GM12878 (cell line): ENCODE results near the gene ZNF160. TPM values are rescaled to one million over a fixed set of nuclear protein-coding genes. Genes with fewer than 3 reads are reported as not detected.
"Not testable (repeated sequence)": the region's sequence is repeated elsewhere in the genome, so short reads cannot be mapped to it uniquely, and the experiment has no call there.

Source experiments
- ATAC-seq: fragments of 200-7000 bp; cut with Tn5 transposase; 3 replicates; pipeline ENCODE4 v1.9.1; 2020; ENCODE audit warnings: mild to moderate bottlenecking, moderate library complexity
- BruUV-seq: library from RNA; stranded (reverse); fragments of 400-500 nt; replicated peaks from 2 replicates; lab custom pipeline; 2021; lab: Mats Ljungman, UMichigan
- CTCF ChIA-PET: fragments of 300-600 bp; sonication (Branson Sonifier 250); formaldehyde crosslinking; extraction: SDS; loops from one replicate; lab custom pipeline; 2021; ENCODE audit warnings: inconsistent platforms; lab: Yijun Ruan, JAX
- POLR2A ChIA-PET: fragments of 350-600 bp; formaldehyde crosslinking; extraction: SDS; loops from one replicate; lab custom pipeline; 2021; ENCODE audit warnings: inconsistent platforms; lab: Charles Lee
- RAD21 ChIA-PET: fragments of 300-600 bp; sonication (Branson Sonifier 250); formaldehyde crosslinking; loops from one replicate; lab custom pipeline; 2023; ENCODE audit warnings: antibody characterized with exemption; ENCODE audit not compliant: unreplicated experiment; lab: Charles Lee
- SMC1A ChIA-PET: fragments of 300-600 bp; sonication (Branson Sonifier 250); formaldehyde crosslinking; loops from one replicate; lab custom pipeline; 2023; ENCODE audit not compliant: unreplicated experiment, uncharacterized antibody; lab: Charles Lee
- DNase-seq: peaks from one replicate; pipeline ENCODE4 v3.0.0-alpha.2; 2011; ENCODE audit warnings: low read depth, low spot score
- FAIRE-seq: peaks from 3 replicates; lab custom pipeline; 2011; peaks lifted over from hg19 to GRCh38; lab: Jason Lieb, UNC
- H2AFZ ChIP-seq: 2 replicates; pipeline ENCODE4 v1.6.0; 2011; ENCODE audit warnings: low read depth, low read length, control low read depth; ENCODE audit not compliant: control insufficient read depth
- H3K27ac ChIP-seq: 2 replicates; pipeline ENCODE4 v1.5.1; 2011; ENCODE audit warnings: control low read depth; ENCODE audit not compliant: control insufficient read depth, insufficient read depth
- H3K27me3 ChIP-seq, 2 experiments: replicated peaks in 1 of 2; 2 replicates each; pipeline versions ENCODE4 v1.6.0 to v1.6.1; 2011; ENCODE audit warnings: low read length in 1 of 2; ENCODE audit not compliant: control insufficient read depth in 2 of 2, insufficient read depth in 2 of 2
- H3K36me3 ChIP-seq, 2 experiments: 2 replicates each; pipeline ENCODE4 v1.5.1; 2011; ENCODE audit warnings: low read length in 1 of 2; ENCODE audit not compliant: control insufficient read depth in 2 of 2, insufficient read depth in 2 of 2
- H3K4me1 ChIP-seq: 2 replicates; pipeline ENCODE4 v1.6.1; 2011; ENCODE audit warnings: mild to moderate bottlenecking, low read length, moderate library complexity, mixed read lengths; ENCODE audit not compliant: control insufficient read depth, insufficient read depth
- H3K4me2 ChIP-seq: 2 replicates; pipeline ENCODE4 v1.6.0; 2011; ENCODE audit warnings: control low read depth; ENCODE audit not compliant: control insufficient read depth, insufficient read depth
- H3K4me3 ChIP-seq: fragments of 200-600 bp; sonication (generic); 2 replicates; pipeline ENCODE4 v1.5.1; 2016
- H3K79me2 ChIP-seq: 2 replicates; pipeline ENCODE4 v1.6.0; 2011; ENCODE audit warnings: low read length; ENCODE audit not compliant: control insufficient read depth, insufficient read depth
- H3K9ac ChIP-seq: 2 replicates; pipeline ENCODE4 v1.8.0; 2011; ENCODE audit warnings: low read length, control low read depth, mixed read lengths; ENCODE audit not compliant: control insufficient read depth, insufficient read depth
- H3K9me3 ChIP-seq: replicated peaks from 3 replicates; pipeline ENCODE4 v1.5.1; 2011; ENCODE audit warnings: mild to moderate bottlenecking, low read length; ENCODE audit not compliant: control insufficient read depth, insufficient read depth
- H4K20me1 ChIP-seq: 2 replicates; pipeline ENCODE4 v1.6.0; 2011; ENCODE audit not compliant: control insufficient read depth, insufficient read depth
- FOXM1 ChIP-seq: IDR thresholded peaks from 2 replicates; pipeline ENCODE4 v1.6.1; 2012; ENCODE audit warnings: low read depth, mild to moderate bottlenecking, inconsistent platforms, low read length, moderate library complexity
- RAD21 ChIP-seq: IDR thresholded peaks from 2 replicates; pipeline ENCODE4 v1.6.1; 2011; ENCODE audit warnings: mild to moderate bottlenecking, low read depth, low read length, moderate library complexity; ENCODE audit not compliant: insufficient read depth
- SMARCA5 ChIP-seq: fragments of 450-650 bp; IDR thresholded peaks from 2 replicates; pipeline ENCODE4 v1.6.1; 2017; ENCODE audit warnings: mild to moderate bottlenecking
- WGBS: methylation state at CpG from one replicate; pipeline ENCODE4 v1.1.6; 2016; ENCODE audit warnings: low lambda C conversion rate; ENCODE audit not compliant: insufficient replicate concordance, insufficient coverage; ENCODE audit errors: missing lambda C conversion rate; 5-methylcytosine and 5-hydroxymethylcytosine counted together
- in situ Hi-C: fragments of 300-500 bp; cut with MboI; formaldehyde crosslinking; loops from 9 replicates; pipeline ENCODE4 v1.14.3; 2018; ENCODE audit warnings: mixed read lengths
- intact Hi-C: fragments of 100-400 bp; cut with micrococcal nuclease; formaldehyde crosslinking; loops from one replicate; pipeline ENCODE4 v1.14.2; 2022; ENCODE audit not compliant: unreplicated experiment
- polyA plus RNA-seq, 11 experiments: library from polyadenylated mRNA; depleted of rRNA in 4 of 11; unstranded in 6 of 11; stranded (reverse) in 5 of 11; fragments of >200 nt; fragmentation: Nextera tagmentation in 4 of 11; fragmentation: Illumina TruSeq in 1 of 11; extraction: Ambion mirVana in 4 of 11; extraction: Trizol in 1 of 11; gene quantifications; 1 replicate in 1 of 11; 2 replicates in 10 of 11; pipeline versions ENCODE4 v1.2.1 to v1.2.3, GENCODE V29; 2011 to 2016; ENCODE audit warnings: inconsistent platforms in 2 of 11, missing spikeins in 2 of 11, low read depth in 1 of 11
- total RNA-seq, 4 experiments: library from RNA; depleted of rRNA in 3 of 4; stranded (reverse); fragments of >200 nt in 3 of 4; fragmentation: Illumina TruSeq in 1 of 4; extraction: Trizol in 1 of 4; gene quantifications; 2 replicates each; pipeline versions ENCODE4 v1.2.1 to v1.2.3, GENCODE V29; 2013 to 2021

ZNF160 gene
- total and polyA plus RNA-seq, 10 of the 15 experiments (the other 5 are each of a cell fraction or from before 2014, with no cell fraction given): 2.8 to 18.6 (median 12.1) TPM

- SMC1A ChIA-PET, BruUV-seq: not testable (repeated sequence)
- 62% methylated on average over 6 of the region's 7 CpGs for WGBS
Observed at GRCh38 chr19:53028306-53028705, 74.9 kb downstream of the ZNF160 start.

DNA sequence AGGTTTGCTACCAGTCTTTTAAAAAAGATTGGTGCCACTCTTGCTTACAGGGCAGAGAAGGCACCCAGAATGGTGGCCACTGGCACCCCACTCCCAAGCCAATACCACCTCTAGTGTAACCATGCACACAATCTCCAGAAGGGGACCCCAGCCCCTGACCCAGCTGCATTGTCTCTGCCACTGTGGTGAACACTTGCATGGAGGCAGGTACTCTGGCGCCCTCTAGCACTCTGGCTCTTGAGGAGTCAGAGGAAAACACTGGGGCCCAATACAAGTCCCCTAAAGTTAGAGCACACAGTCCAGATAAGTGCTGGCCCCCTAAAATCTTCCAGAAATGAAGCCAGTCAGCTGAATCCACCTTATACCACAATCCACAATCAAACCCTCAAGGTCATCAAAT lies 83.5 kb downstream of the ZNF160 start:
- Histone ChIP-seq H3K4me1 (no peaks in the 10 kb centered on the region), H3K36me3 (no peaks in the 10 kb centered on the region), H3K27ac (no peak overlapping the region), H3K9ac (no peak overlapping the region), H4K20me1 (no peaks in the 10 kb centered on the region), H3K79me2 (no peaks in the 10 kb centered on the region), H3K9me3 (no peaks in the 10 kb centered on the region; the same call in 2 of the 3 replicates), H3K4me2 (no peak overlapping the region), H3K4me3 (no peak overlapping the region), H3K27me3 (no peaks in the 10 kb centered on the region), H2AFZ (no peak overlapping the region)
- ChIA-PET RAD21 (no interaction called here), CTCF (no interaction called here), POLR2A (no interaction called here), SMC1A (interaction anchor here (0.9 kb wide), 1 partner anchor 10 kb away, joined by 3 read pairs; no protein-coding TSS in a partner anchor)
- ATAC-seq: no peak
- WGBS: 0% methylated on average over 1 of the region's 1 CpG
- intact Hi-C loops (no loop called here), in situ Hi-C loops (no loop called here)
- FAIRE-seq: no peak
- DNase-seq: no peak
- no peak for TF ChIP-seq FOXM1
- no peak for TF ChIP-seq SMARCA5
- 0 out of 2 replicates have a peak, but pooled peaks have one; percentile 15 for TF ChIP-seq RAD21
- BruUV-seq: no TSS peak

More at GRCh38 chr19:53028306-53028705, 74.9 kb downstream of the ZNF160 start:
- H3K4me3 ChIP-seq, FAIRE-seq, H3K9ac ChIP-seq, in situ Hi-C loops, intact Hi-C loops, H3K4me1 ChIP-seq, ATAC-seq, H4K20me1 ChIP-seq, DNase-seq, RAD21 ChIA-PET, H3K36me3 ChIP-seq, H2AFZ ChIP-seq, H3K27me3 ChIP-seq, H3K27ac ChIP-seq, CTCF ChIA-PET, H3K9me3 ChIP-seq, H3K79me2 ChIP-seq, H3K4me2 ChIP-seq: not testable (repeated sequence)
- POLR2A ChIA-PET: interaction anchor here (0.6 kb wide), 1 partner anchor 91 kb away, joined by 3 read pairs; no protein-coding TSS in a partner anchor

Other genes starting within 250 kb of the ZNF160 start
Only the 7 nearest of the 13 such genes appear.
- 6.9 and 9.9 TPM in 2 replicates for gene ZNF816, start 140.5 kb downstream of the ZNF160 start, total RNA-seq (2014; rRNA removed)
- 15.6 and 16.0 TPM in 2 replicates for gene ZNF816, start 140.5 kb downstream of the ZNF160 start, total RNA-seq (2014; rRNA removed; fragmentation: Illumina TruSeq; extraction: Trizol)
- gene ZNF816, start 140.5 kb downstream of the ZNF160 start, total RNA-seq (2021): 7.0 and 8.3 TPM in 2 replicates
- gene ZNF816, start 140.5 kb downstream of the ZNF160 start, polyA plus RNA-seq (2011; rRNA removed): 11.8 and 18.5 TPM in 2 replicates
- 8.0 and 14.9 TPM in 2 replicates for gene ZNF816, start 140.5 kb downstream of the ZNF160 start, polyA plus RNA-seq (2014; fragmentation: Illumina TruSeq; extraction: Trizol)
- gene ZNF816, start 140.5 kb downstream of the ZNF160 start, polyA plus RNA-seq (2014; fragmentation: Nextera tagmentation; extraction: Ambion mirVana): 1 to 10 TPM; 4.4 to 6.6 TPM
- gene ZNF816, start 140.5 kb downstream of the ZNF160 start, polyA plus RNA-seq (2014; rRNA removed): 4.0 and 6.3 TPM in 2 replicates
- 10 to 100 TPM in 1 of 2 experiments, 1 to 10 TPM in 1; 6.7 to 10.0 TPM for gene ZNF816, start 140.5 kb downstream of the ZNF160 start, polyA plus RNA-seq (2016; fragmentation: Nextera tagmentation; extraction: Ambion mirVana)
- not detected in 2 replicates for gene ERVV-1, start 89.5 kb downstream of the ZNF160 start, total RNA-seq (2014; rRNA removed)
- gene ERVV-1, start 89.5 kb downstream of the ZNF160 start, total RNA-seq (2014; rRNA removed; fragmentation: Illumina TruSeq; extraction: Trizol): not detected in 2 replicates
- not detected in 2 replicates for gene ERVV-1, start 89.5 kb downstream of the ZNF160 start, total RNA-seq (2021)
- gene ERVV-1, start 89.5 kb downstream of the ZNF160 start, polyA plus RNA-seq (2011; rRNA removed): 0.05 and 0.07 TPM in 2 replicates
- not detected in 2 replicates for gene ERVV-1, start 89.5 kb downstream of the ZNF160 start, polyA plus RNA-seq (2014; fragmentation: Illumina TruSeq; extraction: Trizol)
- gene ERVV-1, start 89.5 kb downstream of the ZNF160 start, polyA plus RNA-seq (2014; fragmentation: Nextera tagmentation; extraction: Ambion mirVana): not detected
- gene ERVV-1, start 89.5 kb downstream of the ZNF160 start, polyA plus RNA-seq (2014; rRNA removed): not detected in 2 replicates
- gene ERVV-1, start 89.5 kb downstream of the ZNF160 start, polyA plus RNA-seq (2016; fragmentation: Nextera tagmentation; extraction: Ambion mirVana): not detected
- gene ERVV-2, start 58.7 kb downstream of the ZNF160 start, total RNA-seq (2014; rRNA removed): not detected in 2 replicates
- gene ERVV-2, start 58.7 kb downstream of the ZNF160 start, total RNA-seq (2014; rRNA removed; fragmentation: Illumina TruSeq; extraction: Trizol): not detected in 2 replicates
- not detected in 2 replicates for gene ERVV-2, start 58.7 kb downstream of the ZNF160 start, total RNA-seq (2021)
- gene ERVV-2, start 58.7 kb downstream of the ZNF160 start, polyA plus RNA-seq (2011; rRNA removed): 0.04 TPM in 2 replicates
- gene ERVV-2, start 58.7 kb downstream of the ZNF160 start, polyA plus RNA-seq (2014; fragmentation: Illumina TruSeq; extraction: Trizol): not detected in 2 replicates
- not detected for gene ERVV-2, start 58.7 kb downstream of the ZNF160 start, polyA plus RNA-seq (2014; fragmentation: Nextera tagmentation; extraction: Ambion mirVana)
- gene ERVV-2, start 58.7 kb downstream of the ZNF160 start, polyA plus RNA-seq (2014; rRNA removed): not detected in 2 replicates
- not detected for gene ERVV-2, start 58.7 kb downstream of the ZNF160 start, polyA plus RNA-seq (2016; fragmentation: Nextera tagmentation; extraction: Ambion mirVana)
- 0.06 TPM in 1 of 2 replicates, not detected in the other for gene ZNF415, start 29.5 kb upstream of the ZNF160 start, total RNA-seq (2014; rRNA removed)
- gene ZNF415, start 29.5 kb upstream of the ZNF160 start, total RNA-seq (2014; rRNA removed; fragmentation: Illumina TruSeq; extraction: Trizol): 0.13 TPM in 1 of 2 replicates, not detected in the other
- not detected in 2 replicates for gene ZNF415, start 29.5 kb upstream of the ZNF160 start, total RNA-seq (2021)
- gene ZNF415, start 29.5 kb upstream of the ZNF160 start, polyA plus RNA-seq (2011; rRNA removed): 0.03 TPM in 1 of 2 replicates, not detected in the other
- 0.04 TPM in 1 of 2 replicates, not detected in the other for gene ZNF415, start 29.5 kb upstream of the ZNF160 start, polyA plus RNA-seq (2014; fragmentation: Illumina TruSeq; extraction: Trizol)
- gene ZNF415, start 29.5 kb upstream of the ZNF160 start, polyA plus RNA-seq (2014; fragmentation: Nextera tagmentation; extraction: Ambion mirVana): not detected
- gene ZNF415, start 29.5 kb upstream of the ZNF160 start, polyA plus RNA-seq (2014; rRNA removed): not detected in 2 replicates
- not detected for gene ZNF415, start 29.5 kb upstream of the ZNF160 start, polyA plus RNA-seq (2016; fragmentation: Nextera tagmentation; extraction: Ambion mirVana)
- 1.8 and 2.5 TPM in 2 replicates for gene ZNF347, start 55.6 kb upstream of the ZNF160 start, total RNA-seq (2014; rRNA removed)
- 3.3 and 3.5 TPM in 2 replicates for gene ZNF347, start 55.6 kb upstream of the ZNF160 start, total RNA-seq (2014; rRNA removed; fragmentation: Illumina TruSeq; extraction: Trizol)
- gene ZNF347, start 55.6 kb upstream of the ZNF160 start, total RNA-seq (2021): 2.7 and 3.4 TPM in 2 replicates
- 0.75 and 0.84 TPM in 2 replicates for gene ZNF347, start 55.6 kb upstream of the ZNF160 start, polyA plus RNA-seq (2011; rRNA removed)
- 1.6 and 1.9 TPM in 2 replicates for gene ZNF347, start 55.6 kb upstream of the ZNF160 start, polyA plus RNA-seq (2014; fragmentation: Illumina TruSeq; extraction: Trizol)
- 1 to 10 TPM in 1 of 2 experiments, under 1 TPM in 1; 0.61 to 2.0 TPM for gene ZNF347, start 55.6 kb upstream of the ZNF160 start, polyA plus RNA-seq (2014; fragmentation: Nextera tagmentation; extraction: Ambion mirVana)
- gene ZNF347, start 55.6 kb upstream of the ZNF160 start, polyA plus RNA-seq (2014; rRNA removed): 1.0 and 2.9 TPM in 2 replicates
- 1 to 10 TPM; 1.1 to 1.6 TPM for gene ZNF347, start 55.6 kb upstream of the ZNF160 start, polyA plus RNA-seq (2016; fragmentation: Nextera tagmentation; extraction: Ambion mirVana)
- gene ZNF665, start 89.9 kb upstream of the ZNF160 start, total RNA-seq (2014; rRNA removed): 0.65 and 0.96 TPM in 2 replicates
- 2.5 and 3.0 TPM in 2 replicates for gene ZNF665, start 89.9 kb upstream of the ZNF160 start, total RNA-seq (2014; rRNA removed; fragmentation: Illumina TruSeq; extraction: Trizol)
- 1.3 and 1.4 TPM in 2 replicates for gene ZNF665, start 89.9 kb upstream of the ZNF160 start, total RNA-seq (2021)
- 0.06 and 0.20 TPM in 2 replicates for gene ZNF665, start 89.9 kb upstream of the ZNF160 start, polyA plus RNA-seq (2011; rRNA removed)
- gene ZNF665, start 89.9 kb upstream of the ZNF160 start, polyA plus RNA-seq (2014; fragmentation: Illumina TruSeq; extraction: Trizol): 2.6 and 3.0 TPM in 2 replicates
- gene ZNF665, start 89.9 kb upstream of the ZNF160 start, polyA plus RNA-seq (2014; fragmentation: Nextera tagmentation; extraction: Ambion mirVana): 1 to 10 TPM; 1.5 to 2.0 TPM
- gene ZNF665, start 89.9 kb upstream of the ZNF160 start, polyA plus RNA-seq (2014; rRNA removed): 0.88 and 0.98 TPM in 2 replicates
- gene ZNF665, start 89.9 kb upstream of the ZNF160 start, polyA plus RNA-seq (2016; fragmentation: Nextera tagmentation; extraction: Ambion mirVana): 1 to 10 TPM; 1.3 to 1.5 TPM
- gene ZNF677, start 151.5 kb upstream of the ZNF160 start, total RNA-seq (2014; rRNA removed): 0.22 TPM in 1 of 2 replicates, not detected in the other
- gene ZNF677, start 151.5 kb upstream of the ZNF160 start, total RNA-seq (2014; rRNA removed; fragmentation: Illumina TruSeq; extraction: Trizol): not detected in 2 replicates
- not detected in 2 replicates for gene ZNF677, start 151.5 kb upstream of the ZNF160 start, total RNA-seq (2021)
- not detected in 2 replicates for gene ZNF677, start 151.5 kb upstream of the ZNF160 start, polyA plus RNA-seq (2011; rRNA removed)
- gene ZNF677, start 151.5 kb upstream of the ZNF160 start, polyA plus RNA-seq (2014; fragmentation: Illumina TruSeq; extraction: Trizol): 0.24 and 0.93 TPM in 2 replicates
- gene ZNF677, start 151.5 kb upstream of the ZNF160 start, polyA plus RNA-seq (2014; fragmentation: Nextera tagmentation; extraction: Ambion mirVana): under 1 TPM in 1 of 2 experiments, not detected in 1; 0.07 TPM
- not detected in 2 replicates for gene ZNF677, start 151.5 kb upstream of the ZNF160 start, polyA plus RNA-seq (2014; rRNA removed)
- gene ZNF677, start 151.5 kb upstream of the ZNF160 start, polyA plus RNA-seq (2016; fragmentation: Nextera tagmentation; extraction: Ambion mirVana): under 1 TPM; 0.09 to 0.68 TPM